ENCODE data around the gene IGFLR1.
A peak's percentile ranks its signal among the peaks of the same experiment; 100 is the strongest.

The IGFLR1 gene

GRCh38 chr19:35755550-35756376 is 13.5 kb upstream of the IGFLR1 start:
- DNase-seq (ENCODE audit: low read depth) = no peak

- DNase-seq (ENCODE audit: low read depth) = no peak
Measured at GRCh38 chr19:35755131-35755549, 12.9 kb upstream of the IGFLR1 start.

DNA sequence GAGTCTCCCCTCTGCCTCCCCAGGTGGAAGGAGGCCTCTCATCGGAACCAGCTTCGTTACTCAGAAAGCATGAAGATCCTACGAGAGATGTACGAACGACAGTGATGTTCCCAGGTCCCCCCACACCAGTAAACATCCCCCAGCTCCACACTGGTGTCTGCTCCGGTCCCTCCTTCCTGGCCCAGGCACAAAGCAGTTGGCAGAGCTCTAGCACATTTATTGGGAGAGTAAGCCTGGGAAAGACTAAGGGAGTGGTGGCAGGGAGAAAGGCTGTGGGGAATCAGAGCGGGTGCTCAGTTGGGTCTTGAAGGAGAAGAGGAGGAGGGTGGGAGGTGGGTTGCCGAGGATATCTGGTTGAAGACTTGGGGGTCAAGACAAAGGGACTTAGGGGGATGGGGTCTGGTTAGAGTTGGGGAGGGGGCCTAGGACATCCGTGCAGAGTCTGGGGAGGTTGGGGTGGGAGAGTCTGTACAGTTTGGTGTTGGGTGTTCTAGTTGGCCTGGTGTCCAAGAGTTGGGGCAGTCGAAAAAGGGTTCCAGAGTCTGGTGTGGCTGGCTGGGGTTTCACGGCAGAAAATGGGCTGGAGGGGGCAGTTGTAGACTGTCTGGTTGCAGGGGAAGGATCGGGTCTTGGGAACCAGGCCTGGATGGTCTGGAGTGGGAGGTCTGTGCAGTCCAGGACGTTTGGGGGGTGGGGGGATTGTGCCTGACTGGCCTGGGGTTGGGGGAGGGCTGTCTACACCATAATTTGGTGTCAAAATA is 12.3 kb upstream of the IGFLR1 start:
- no peak for DNase-seq (ENCODE audit: low read depth)

GRCh38 chr19:35753634-35754369 is 11.6 kb upstream of the IGFLR1 start:
- DNase-seq (ENCODE audit: low read depth) = no peak

DNA sequence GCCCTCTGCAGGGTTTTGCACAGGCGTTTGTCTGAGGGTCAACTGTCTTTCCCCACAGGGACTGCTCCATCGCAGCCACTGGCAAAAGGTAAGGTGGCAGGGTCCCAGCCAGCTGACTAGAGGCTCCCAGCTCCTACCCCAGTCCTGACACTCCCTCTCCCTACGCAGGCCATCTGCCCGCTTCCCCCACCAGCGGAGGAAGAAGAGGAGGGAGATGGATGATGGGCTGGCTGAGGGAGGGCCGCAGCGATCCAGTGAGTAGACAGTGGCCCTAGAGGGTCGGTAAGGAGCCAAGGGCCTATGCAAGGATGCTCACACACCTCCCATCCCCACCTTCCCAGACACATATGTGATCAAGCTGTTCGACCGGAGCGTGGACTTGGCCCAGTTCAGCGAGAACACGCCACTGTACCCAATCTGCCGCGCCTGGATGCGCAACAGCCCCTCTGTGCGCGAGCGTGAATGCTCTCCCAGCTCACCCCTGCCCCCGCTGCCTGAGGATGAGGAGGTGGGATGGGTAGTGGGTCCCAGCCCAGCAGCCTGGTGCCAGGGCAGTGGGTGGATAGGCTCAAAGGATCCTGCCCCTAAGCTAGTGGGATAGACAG is 10.6 kb upstream of the IGFLR1 start:
- DNase-seq (ENCODE audit: low read depth) = no peak

GRCh38 chr19:35751839-35752745 is 9.8 kb upstream of the IGFLR1 start:
- DNase-seq (ENCODE audit: low read depth) = no peak

DNA sequence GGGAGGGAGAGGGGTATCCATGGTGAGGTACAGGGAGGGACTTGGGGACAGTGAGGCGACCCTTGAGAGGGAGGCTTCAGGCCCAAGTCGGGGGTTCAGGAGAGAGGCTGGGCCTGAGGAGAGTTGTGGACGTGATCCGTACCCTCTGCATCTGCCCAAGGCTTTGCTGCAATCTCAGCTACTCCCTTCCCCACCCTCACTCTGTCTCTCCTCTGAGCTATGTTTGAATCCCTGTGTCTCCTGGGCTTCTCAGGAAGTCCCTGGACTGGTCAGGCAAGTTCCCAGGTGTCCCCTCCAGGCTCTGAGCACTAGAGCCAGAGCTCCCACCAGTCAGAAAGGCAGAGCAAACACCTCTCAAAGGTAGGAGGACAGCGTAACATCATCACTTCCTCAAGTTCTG is 7.9 kb upstream of the IGFLR1 start:
- no peak for DNase-seq (ENCODE audit: low read depth)

DNA sequence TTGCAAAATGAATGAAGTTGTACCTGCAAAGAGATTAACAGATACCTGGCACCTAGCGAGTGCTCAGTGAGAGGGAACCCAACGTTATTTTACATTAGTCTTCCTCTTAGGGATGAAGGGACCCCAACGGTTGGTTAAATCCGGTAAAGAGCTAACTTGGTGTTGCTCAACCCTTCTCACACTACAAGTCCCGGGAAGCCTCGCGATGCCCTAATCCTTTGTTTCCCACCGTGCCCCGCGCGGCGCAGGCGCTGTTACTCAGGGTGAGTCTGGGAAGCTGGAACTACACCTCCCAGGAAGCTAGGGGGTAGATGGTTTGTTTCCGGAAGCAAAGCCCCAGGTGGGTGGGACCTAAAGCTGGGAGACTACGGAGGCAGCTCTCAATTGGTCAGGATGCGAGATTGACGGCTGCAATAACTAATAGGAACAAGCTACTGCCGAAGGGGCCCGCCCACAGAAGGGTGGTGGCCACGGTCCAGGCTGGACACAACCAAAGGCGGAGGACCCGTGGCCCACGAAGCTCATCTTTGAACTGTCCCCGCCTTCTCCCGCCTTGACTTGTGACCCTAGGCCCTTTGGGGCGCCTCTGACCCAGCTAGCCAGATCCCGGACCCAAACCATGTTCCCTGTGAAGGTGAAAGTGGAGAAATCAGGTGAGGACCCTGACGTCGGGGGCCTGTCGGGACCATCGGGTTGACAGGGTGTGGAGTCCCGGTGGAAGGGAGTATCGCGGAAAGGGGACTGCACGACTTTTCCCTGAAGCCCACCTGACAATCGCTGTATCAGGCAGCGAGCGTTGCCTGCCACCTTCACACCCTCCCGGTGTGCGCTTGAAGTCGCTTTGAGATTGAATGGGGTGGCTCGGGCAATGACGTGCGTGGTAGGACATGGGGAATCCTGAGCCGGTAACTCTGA is 6.1 kb upstream of the IGFLR1 start, which contains the start of gene LIN37:
TSS of gene LIN37 (plus strand) at position 471 of the 915 bp plus-strand sequence. CDS start at position 620, 149 bp downstream.
- peak; percentile 97 for DNase-seq (ENCODE audit: low read depth)

DNA sequence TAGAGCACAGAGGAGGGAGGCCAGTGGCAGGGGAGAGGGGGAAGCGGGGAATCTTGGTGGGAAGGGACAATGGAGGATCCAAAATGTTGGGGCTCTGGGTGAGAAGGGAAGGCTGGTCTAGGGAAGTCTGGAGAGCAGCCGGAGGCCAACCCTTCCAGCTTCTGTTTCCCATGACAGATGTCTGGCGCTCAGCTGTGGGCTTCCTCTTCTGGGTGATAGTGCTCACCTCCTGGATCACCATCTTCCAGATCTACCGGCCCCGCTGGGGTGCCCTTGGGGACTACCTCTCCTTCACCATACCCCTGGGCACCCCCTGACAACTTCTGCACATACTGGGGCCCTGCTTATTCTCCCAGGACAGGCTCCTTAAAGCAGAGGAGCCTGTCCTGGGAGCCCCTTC is 4.3 kb upstream of the IGFLR1 start:
- no peak for DNase-seq (ENCODE audit: low read depth)

DNA sequence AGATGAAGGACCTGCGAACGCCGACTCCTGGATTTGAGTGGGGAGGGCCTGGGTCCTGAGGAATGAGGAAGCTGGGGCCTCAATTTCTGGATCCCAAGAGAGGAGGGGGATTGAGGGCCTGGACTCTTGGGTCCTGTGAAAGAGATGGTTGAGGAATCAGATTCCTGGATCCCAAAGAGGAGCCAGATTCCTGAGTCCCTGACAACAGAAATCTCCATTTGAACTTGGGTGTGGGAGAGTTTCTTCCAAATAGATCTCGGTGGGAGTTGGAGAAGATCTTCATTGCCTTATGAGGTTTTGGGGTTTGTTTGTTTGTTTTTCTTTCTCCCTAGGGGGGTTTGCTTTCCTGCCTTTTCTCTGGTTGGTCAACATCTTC is 3.8 kb upstream of the IGFLR1 start:
- no peak for DNase-seq (ENCODE audit: low read depth)

- peak; percentile 93 for DNase-seq (ENCODE audit: low read depth)
Measured at GRCh38 chr19:35745328-35746086, 3.3 kb upstream of the IGFLR1 start, which contains the start of the genes PSENEN and U2AF1L4. PSENEN (plus strand) TSS chr19:35745651; CDS start chr19:35745931, 280 bp downstream. U2AF1L4 (minus strand) TSS chr19:35745418; CDS start chr19:35745391, 27 bp downstream.

GRCh38 chr19:35744430-35745327 is 2.4 kb upstream of the IGFLR1 start:
- peak; percentile 73 for DNase-seq (ENCODE audit: low read depth)

GRCh38 chr19:35743640-35744429 is 1.6 kb upstream of the IGFLR1 start:
- no peak for DNase-seq (ENCODE audit: low read depth)

DNA sequence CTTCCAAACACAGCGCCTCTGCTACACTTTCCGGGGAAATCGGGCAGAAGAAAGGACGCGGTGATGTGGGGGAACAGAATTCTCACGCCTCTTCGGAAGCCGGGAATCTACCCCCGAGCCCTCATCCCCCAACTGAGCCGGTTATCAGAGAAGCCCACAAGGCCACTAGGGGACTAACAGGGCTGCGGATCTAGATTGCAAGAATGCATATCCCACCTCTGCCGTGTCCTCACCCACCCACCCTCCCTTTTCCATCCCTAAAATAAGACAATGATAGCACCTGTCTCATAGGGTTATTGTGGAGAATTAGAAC is 1.1 kb downstream of the IGFLR1 start:
- DNase-seq (ENCODE audit: low read depth) = no peak

GRCh38 chr19:35740423-35741202 is 1.6 kb downstream of the IGFLR1 start:
- peak; percentile 77 for DNase-seq (ENCODE audit: low read depth)

DNA sequence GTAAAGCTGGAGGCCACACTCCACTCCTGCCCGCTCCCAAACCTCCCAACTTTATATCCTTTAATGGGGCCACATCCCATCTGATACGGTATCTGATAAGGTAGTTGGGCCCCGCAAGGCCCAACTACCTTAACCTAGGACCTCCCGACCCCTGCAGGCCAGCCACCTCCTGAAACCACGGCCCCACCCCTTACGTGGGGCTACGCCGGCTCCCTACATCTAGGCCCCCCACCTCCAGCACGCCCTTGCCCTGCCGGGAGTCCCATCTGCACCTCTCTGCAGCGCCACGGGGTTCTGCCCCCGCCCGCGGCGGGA is 2.2 kb downstream of the IGFLR1 start:
- no peak for DNase-seq (ENCODE audit: low read depth)

Data from GM04503 (cell line).